Measurements from ENCODE around the gene TCL1B.

DNA sequence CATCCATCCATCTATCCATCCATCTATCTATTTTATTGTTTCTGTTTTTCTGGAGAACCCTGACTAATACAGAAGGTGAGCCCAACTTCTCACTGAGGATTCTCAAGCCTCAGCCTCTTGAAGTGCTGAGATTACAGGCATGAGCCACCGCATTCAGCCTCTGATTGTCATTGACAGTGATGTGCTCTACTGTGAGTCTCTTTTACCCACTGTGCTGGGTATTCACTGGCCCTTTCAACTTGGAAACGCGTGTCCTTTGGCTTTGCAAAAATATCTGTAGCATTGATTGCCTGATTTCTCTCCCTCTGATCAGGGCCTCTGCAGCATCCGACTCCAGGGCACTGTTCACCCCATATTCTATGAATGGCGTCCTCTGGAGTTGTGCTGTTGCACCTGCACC lies 29.6 kb upstream of the TCL1B start:
- TF ChIP-seq, protein P1, sequence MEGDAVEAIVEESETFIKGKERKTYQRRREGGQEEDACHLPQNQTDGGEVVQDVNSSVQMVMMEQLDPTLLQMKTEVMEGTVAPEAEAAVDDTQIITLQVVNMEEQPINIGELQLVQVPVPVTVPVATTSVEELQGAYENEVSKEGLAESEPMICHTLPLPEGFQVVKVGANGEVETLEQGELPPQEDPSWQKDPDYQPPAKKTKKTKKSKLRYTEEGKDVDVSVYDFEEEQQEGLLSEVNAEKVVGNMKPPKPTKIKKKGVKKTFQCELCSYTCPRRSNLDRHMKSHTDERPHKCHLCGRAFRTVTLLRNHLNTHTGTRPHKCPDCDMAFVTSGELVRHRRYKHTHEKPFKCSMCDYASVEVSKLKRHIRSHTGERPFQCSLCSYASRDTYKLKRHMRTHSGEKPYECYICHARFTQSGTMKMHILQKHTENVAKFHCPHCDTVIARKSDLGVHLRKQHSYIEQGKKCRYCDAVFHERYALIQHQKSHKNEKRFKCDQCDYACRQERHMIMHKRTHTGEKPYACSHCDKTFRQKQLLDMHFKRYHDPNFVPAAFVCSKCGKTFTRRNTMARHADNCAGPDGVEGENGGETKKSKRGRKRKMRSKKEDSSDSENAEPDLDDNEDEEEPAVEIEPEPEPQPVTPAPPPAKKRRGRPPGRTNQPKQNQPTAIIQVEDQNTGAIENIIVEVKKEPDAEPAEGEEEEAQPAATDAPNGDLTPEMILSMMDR (IDR thresholded peaks at IDR 0.05): no peak
- TF ChIP-seq, protein P2, sequence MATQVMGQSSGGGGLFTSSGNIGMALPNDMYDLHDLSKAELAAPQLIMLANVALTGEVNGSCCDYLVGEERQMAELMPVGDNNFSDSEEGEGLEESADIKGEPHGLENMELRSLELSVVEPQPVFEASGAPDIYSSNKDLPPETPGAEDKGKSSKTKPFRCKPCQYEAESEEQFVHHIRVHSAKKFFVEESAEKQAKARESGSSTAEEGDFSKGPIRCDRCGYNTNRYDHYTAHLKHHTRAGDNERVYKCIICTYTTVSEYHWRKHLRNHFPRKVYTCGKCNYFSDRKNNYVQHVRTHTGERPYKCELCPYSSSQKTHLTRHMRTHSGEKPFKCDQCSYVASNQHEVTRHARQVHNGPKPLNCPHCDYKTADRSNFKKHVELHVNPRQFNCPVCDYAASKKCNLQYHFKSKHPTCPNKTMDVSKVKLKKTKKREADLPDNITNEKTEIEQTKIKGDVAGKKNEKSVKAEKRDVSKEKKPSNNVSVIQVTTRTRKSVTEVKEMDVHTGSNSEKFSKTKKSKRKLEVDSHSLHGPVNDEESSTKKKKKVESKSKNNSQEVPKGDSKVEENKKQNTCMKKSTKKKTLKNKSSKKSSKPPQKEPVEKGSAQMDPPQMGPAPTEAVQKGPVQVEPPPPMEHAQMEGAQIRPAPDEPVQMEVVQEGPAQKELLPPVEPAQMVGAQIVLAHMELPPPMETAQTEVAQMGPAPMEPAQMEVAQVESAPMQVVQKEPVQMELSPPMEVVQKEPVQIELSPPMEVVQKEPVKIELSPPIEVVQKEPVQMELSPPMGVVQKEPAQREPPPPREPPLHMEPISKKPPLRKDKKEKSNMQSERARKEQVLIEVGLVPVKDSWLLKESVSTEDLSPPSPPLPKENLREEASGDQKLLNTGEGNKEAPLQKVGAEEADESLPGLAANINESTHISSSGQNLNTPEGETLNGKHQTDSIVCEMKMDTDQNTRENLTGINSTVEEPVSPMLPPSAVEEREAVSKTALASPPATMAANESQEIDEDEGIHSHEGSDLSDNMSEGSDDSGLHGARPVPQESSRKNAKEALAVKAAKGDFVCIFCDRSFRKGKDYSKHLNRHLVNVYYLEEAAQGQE (IDR thresholded peaks at IDR 0.05; ENCODE audit: insufficient read depth in 1 of 2, low read depth in 2 of 2, low read length in 1 of 2): no peak
- TF ChIP-seq POLR2AphosphoS5 (IDR thresholded peaks at IDR 0.05; ENCODE audit: low read depth, low read length) (no peak), SIN3A (IDR thresholded peaks at IDR 0.05; ENCODE audit: borderline replicate concordance, insufficient read depth, low read depth, low read length) (no peak), TCF7L2 (IDR thresholded peaks at IDR 0.05; ENCODE audit: low read depth, low read length) (no peak)

All from Panc1 (cell line).